ENCODE data around the gene SNX8.
"Not testable (repeated sequence)": the region's sequence is repeated elsewhere in the genome, so short reads cannot be mapped to it uniquely, and the experiment has no call there.

The SNX8 gene

DNA sequence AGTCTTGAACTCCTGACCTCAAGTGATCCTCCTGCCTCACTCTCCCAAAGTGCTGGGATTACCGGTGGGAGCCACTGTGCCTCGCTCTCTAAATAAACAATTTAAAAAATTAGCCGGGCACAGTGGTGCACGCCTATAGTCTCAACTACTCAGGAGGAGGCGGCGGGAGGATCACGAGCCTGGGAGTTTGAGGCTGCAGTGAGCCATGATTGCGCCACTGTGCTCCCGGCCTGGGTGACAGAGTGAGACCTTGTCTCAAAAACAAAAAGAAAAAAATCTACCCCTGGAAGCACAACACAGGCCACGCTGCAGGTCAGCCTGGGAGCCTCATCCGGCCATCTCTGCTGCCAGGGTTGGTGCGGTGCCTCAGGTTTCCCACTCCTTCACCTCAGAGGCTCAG lies 36.6 kb upstream of the SNX8 start:
- TF ChIP-seq, protein P1, sequence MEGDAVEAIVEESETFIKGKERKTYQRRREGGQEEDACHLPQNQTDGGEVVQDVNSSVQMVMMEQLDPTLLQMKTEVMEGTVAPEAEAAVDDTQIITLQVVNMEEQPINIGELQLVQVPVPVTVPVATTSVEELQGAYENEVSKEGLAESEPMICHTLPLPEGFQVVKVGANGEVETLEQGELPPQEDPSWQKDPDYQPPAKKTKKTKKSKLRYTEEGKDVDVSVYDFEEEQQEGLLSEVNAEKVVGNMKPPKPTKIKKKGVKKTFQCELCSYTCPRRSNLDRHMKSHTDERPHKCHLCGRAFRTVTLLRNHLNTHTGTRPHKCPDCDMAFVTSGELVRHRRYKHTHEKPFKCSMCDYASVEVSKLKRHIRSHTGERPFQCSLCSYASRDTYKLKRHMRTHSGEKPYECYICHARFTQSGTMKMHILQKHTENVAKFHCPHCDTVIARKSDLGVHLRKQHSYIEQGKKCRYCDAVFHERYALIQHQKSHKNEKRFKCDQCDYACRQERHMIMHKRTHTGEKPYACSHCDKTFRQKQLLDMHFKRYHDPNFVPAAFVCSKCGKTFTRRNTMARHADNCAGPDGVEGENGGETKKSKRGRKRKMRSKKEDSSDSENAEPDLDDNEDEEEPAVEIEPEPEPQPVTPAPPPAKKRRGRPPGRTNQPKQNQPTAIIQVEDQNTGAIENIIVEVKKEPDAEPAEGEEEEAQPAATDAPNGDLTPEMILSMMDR (IDR thresholded peaks at IDR 0.05; ENCODE audit: insufficient read depth, low read depth, low read length, missing control alignments): no peak

GRCh38 chr7:2350055-2350454 lies 35.8 kb upstream of the SNX8 start:
- no peak for DNase-seq (ENCODE audit: low read depth)
- TF ChIP-seq, protein P1 (IDR thresholded peaks at IDR 0.05; ENCODE audit: insufficient read depth, low read depth, low read length, missing control alignments): no peak
- H3K4me3 ChIP-seq (ENCODE audit: low read depth, low read length): no peak overlapping the region

More for the DNA sequence above, 36.6 kb upstream of the SNX8 start:
- H3K4me3 ChIP-seq (ENCODE audit: low read depth, low read length): no peak overlapping the region
- DNase-seq (ENCODE audit: low read depth): no peak

DNA sequence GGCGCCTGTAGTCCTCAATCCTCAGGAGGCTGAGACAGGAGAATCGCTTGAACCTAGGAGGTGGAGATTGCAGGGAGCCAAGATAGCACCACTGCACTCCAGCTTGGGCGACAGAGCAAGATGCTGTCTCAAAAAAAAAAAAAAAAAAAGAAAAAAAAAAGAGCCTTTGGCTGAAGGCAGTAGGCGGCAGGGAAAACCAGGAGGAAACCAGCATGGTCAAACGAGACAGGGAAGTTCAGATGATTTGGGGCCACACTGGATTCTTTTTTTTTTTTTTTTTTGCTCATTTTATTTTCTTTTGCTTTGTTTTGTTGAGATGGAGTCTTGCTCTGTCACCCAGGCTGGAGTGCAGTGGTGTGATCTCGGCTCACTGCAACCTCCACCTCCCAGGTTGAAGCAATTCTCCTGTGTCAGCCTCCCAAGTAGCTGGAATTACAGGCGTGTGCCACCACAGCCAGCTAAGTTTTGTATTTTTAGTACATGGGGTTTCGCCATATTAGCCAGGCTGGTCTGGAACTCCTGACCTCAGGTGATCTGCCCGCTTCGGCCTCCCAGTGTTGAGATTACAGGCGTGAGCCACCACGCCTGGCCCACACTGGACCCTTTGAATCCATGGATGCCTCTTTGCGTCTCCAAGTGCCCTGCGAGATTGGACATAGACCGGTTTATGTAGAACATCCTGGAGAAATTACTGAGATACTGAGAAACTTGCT lies 33.3 kb upstream of the SNX8 start:
- not testable (repeated sequence) for H3K4me3 ChIP-seq (ENCODE audit: low read depth, low read length)

DNA sequence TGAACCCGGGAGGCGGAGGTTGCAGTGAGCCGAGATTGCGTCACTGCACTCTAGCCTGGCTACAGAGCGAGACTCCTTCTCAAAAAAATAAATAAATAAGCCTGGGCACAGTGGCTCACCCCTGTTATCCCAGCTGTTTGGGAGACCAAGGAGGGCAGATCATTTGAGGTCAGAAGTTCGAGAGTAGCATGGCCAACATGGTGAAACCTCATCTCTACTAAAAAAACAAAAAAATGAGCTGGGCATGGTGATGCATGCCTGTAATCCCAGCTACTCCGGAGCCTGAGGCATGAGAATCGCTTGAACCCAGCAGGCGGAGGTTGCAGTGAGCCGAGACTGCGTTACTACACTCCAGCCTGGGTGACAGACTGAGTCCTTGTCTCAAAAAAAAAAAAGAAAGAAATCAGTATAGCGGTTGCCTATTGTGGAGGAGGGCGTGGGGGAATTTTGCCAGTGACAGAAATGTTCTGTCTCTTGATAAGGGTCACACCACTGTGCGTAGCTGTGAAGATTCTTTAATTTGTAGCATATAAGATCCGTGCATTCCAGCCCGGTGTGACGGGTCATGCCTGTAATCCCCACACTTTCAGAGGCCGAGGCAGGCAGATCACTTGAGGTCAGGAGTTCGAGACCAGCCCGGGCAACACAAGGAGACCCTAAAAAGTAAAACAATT lies 22.5 kb upstream of the SNX8 start:
- no peak overlapping the region for H3K4me3 ChIP-seq (ENCODE audit: low read depth, low read length)
- TF ChIP-seq, protein P1 (IDR thresholded peaks at IDR 0.05; ENCODE audit: insufficient read depth, low read depth, low read length, missing control alignments): no peak
- no peak for DNase-seq (ENCODE audit: low read depth)

More for the DNA sequence above, 33.3 kb upstream of the SNX8 start:
- DNase-seq (ENCODE audit: low read depth): not testable (repeated sequence)

DNA sequence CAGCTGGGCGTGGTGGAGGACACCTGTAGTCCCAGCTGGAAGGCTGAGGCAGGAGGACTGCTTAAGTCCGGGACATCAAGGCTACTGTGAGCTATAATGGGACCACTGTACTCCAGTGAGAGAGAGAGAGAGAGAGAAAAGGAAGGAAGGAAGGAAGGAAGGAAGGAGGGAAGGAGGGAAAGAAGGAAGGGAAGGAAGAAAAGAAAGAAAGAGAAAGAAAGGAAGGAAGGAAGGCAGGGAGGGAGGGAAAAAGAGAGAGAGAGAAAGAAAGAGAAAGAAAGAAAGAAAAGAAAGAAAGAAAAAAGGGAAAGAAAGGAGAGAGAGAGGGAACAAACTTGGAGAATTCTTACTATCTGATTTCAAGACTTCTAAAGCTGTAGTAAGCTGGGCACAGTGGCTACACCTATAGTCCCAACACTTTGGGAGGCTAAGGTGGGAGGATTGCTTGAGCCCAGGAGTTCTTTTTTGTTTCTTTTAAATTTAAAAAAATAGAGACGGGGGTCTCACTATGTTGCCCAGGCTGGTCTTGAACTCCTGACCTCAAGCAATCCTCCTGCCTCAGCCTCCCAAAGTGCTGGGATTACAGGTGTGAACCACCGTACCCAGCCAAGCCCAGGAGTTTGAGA lies 18.5 kb upstream of the SNX8 start:
- DNase-seq (ENCODE audit: low read depth); H3K4me3 ChIP-seq (ENCODE audit: low read depth, low read length): not testable (repeated sequence)

DNA sequence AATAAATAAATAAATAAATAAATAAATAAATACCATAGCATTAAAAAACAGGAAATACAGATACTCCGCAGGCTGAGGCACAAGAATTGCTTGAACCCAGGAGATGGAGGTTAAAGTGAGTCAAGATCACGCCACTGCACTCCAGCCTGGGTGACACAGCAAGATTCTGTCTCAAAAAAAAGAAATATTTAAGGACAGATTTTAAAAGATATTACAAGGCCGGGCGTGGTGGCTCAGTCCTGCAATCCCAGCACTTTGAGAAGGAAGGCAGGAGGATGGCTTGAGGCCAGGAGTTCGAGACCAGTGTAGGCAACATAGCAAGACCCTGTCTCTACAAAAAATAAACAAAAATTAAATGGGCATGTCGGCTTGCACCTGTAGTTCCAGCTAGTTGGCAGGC lies 17.5 kb upstream of the SNX8 start:
- no peak for DNase-seq (ENCODE audit: low read depth)
- no peak overlapping the region for H3K4me3 ChIP-seq (ENCODE audit: low read depth, low read length)
- TF ChIP-seq, protein P1 (IDR thresholded peaks at IDR 0.05; ENCODE audit: insufficient read depth, low read depth, low read length, missing control alignments): no peak

GRCh38 chr7:2330493-2330892 lies 16.3 kb upstream of the SNX8 start:
- TF ChIP-seq, protein P1 (IDR thresholded peaks at IDR 0.05; ENCODE audit: insufficient read depth, low read depth, low read length, missing control alignments): no peak
- no peak overlapping the region for H3K4me3 ChIP-seq (ENCODE audit: low read depth, low read length)
- no peak for DNase-seq (ENCODE audit: low read depth)
